WTC11 (cell line): ENCODE data around the gene VAC14. TPM values are rescaled to one million over a fixed set of nuclear protein-coding genes. Genes with fewer than 3 reads are reported as not detected.
"Not testable (repeated sequence)": the region's sequence is repeated elsewhere in the genome, so short reads cannot be mapped to it uniquely, and the experiment has no call there.

Experiments
- ATAC-seq: fragments of 200-7000 bp; cut with Tn5 transposase; 2 replicates; pipeline ENCODE4 v1.10.0; 2021; ENCODE audit warnings: mild to moderate bottlenecking, moderate library complexity
- CTCF ChIA-PET: fragments of 300-600 bp; sonication (Branson Sonifier 250); formaldehyde crosslinking; loops from one replicate; lab custom pipeline; 2021; ENCODE audit warnings: antibody characterized with exemption; lab: Charles Lee
- POLR2A ChIA-PET: fragments of 350-600 bp; sonication (Branson Sonifier 250); formaldehyde crosslinking; loops from one replicate; lab custom pipeline; 2021; ENCODE audit warnings: antibody characterized with exemption; lab: Charles Lee
- DNase-seq: peaks from one replicate; pipeline ENCODE4 v3.0.0; 2021; ENCODE audit warnings: low spot score
- H3K27ac Mint-ChIP-seq: 2 replicates; pipeline ENCODE4 v1.8.0; 2021; ENCODE audit warnings: mixed read lengths
- H3K27me3 Mint-ChIP-seq: 2 replicates; pipeline ENCODE4 v1.8.0; 2021; ENCODE audit warnings: low read depth, mild to moderate bottlenecking, moderate library complexity, mixed read lengths
- H3K36me3 Mint-ChIP-seq: 2 replicates; pipeline ENCODE4 v1.8.0; 2021; ENCODE audit warnings: mixed read lengths
- H3K4me1 Mint-ChIP-seq: 2 replicates; pipeline ENCODE4 v1.8.0; 2022; ENCODE audit warnings: mixed read lengths
- H3K4me3 Mint-ChIP-seq: 2 replicates; pipeline ENCODE4 v1.8.0; 2021; ENCODE audit warnings: mild to moderate bottlenecking, moderate library complexity, mixed read lengths
- H3K9me3 Mint-ChIP-seq: 2 replicates; pipeline ENCODE4 v1.8.0; 2021; ENCODE audit warnings: mixed read lengths
- CREM ChIP-seq: sonication (generic); formaldehyde crosslinking; IDR thresholded peaks from 2 replicates; pipeline ENCODE4 v1.8.1; 2022; ENCODE audit warnings: mild to moderate bottlenecking, missing genetic modification reagents, moderate library complexity
- CTCF ChIP-seq: fragments of 200-600 bp; IDR thresholded peaks from 2 replicates; pipeline ENCODE4 v1.8.0; 2022; ENCODE audit warnings: antibody characterized with exemption
- EMX1 ChIP-seq: fragments of 250-450 bp; sonication (Bioruptor Pico); IDR thresholded peaks from 2 replicates; pipeline ENCODE4 v1.8.0; 2021; ENCODE audit warnings: mild to moderate bottlenecking
- ERG ChIP-seq: fragments of 250-450 bp; sonication (Bioruptor Pico); IDR thresholded peaks from 2 replicates; pipeline ENCODE4 v1.8.0; 2021; ENCODE audit warnings: mild to moderate bottlenecking
- FOXJ3 ChIP-seq: sonication (generic); formaldehyde crosslinking; IDR thresholded peaks from 2 replicates; pipeline ENCODE4 v1.9.0; 2021; ENCODE audit warnings: missing genetic modification reagents, mild to moderate bottlenecking, borderline replicate concordance
- HMGXB4 ChIP-seq: sonication (generic); formaldehyde crosslinking; IDR thresholded peaks from 2 replicates; pipeline ENCODE4 v1.8.1; 2023; ENCODE audit warnings: mild to moderate bottlenecking, moderate library complexity, missing genetic modification reagents
- MYBL2 ChIP-seq: sonication (generic); formaldehyde crosslinking; IDR thresholded peaks from 2 replicates; pipeline ENCODE4 v1.8.1; 2023; ENCODE audit warnings: mild to moderate bottlenecking, moderate library complexity, missing genetic modification reagents
- NFE2L1 ChIP-seq: sonication (generic); formaldehyde crosslinking; IDR thresholded peaks from 2 replicates; pipeline ENCODE4 v1.8.1; 2023; ENCODE audit warnings: missing genetic modification reagents
- NFYB ChIP-seq: sonication (generic); formaldehyde crosslinking; conservative IDR thresholded peaks from 2 replicates; pipeline ENCODE4 v1.8.0; 2022; ENCODE audit warnings: low read depth, missing genetic modification reagents
- NR1H2 ChIP-seq: sonication (generic); formaldehyde crosslinking; IDR thresholded peaks from 2 replicates; pipeline ENCODE4 v1.9.0; 2021; ENCODE audit warnings: mild to moderate bottlenecking, moderate library complexity, missing genetic modification reagents
- OVOL2 ChIP-seq: fragments of 250-450 bp; sonication (Bioruptor Pico); IDR thresholded peaks from 2 replicates; pipeline ENCODE4 v1.9.0; 2021; ENCODE audit warnings: mild to moderate bottlenecking, borderline replicate concordance
- RORB ChIP-seq: fragments of 250-450 bp; sonication (Bioruptor Pico); IDR thresholded peaks from 2 replicates; pipeline ENCODE4 v1.9.0; 2021; ENCODE audit warnings: mild to moderate bottlenecking
- SMAD3 ChIP-seq: sonication (generic); formaldehyde crosslinking; IDR thresholded peaks from 2 replicates; pipeline ENCODE4 v1.8.0; 2022; ENCODE audit warnings: missing genetic modification reagents, mild to moderate bottlenecking, borderline replicate concordance
- STAT6 ChIP-seq: sonication (generic); formaldehyde crosslinking; conservative IDR thresholded peaks from 2 replicates; pipeline ENCODE4 v1.8.1; 2023; ENCODE audit warnings: mild to moderate bottlenecking, low read depth, missing genetic modification reagents, moderate library complexity
- TEAD4 ChIP-seq: sonication (generic); formaldehyde crosslinking; IDR thresholded peaks from 2 replicates; pipeline ENCODE4 v1.8.0; 2022; ENCODE audit warnings: mild to moderate bottlenecking, missing genetic modification reagents
- USF1 ChIP-seq: sonication (generic); formaldehyde crosslinking; IDR thresholded peaks from 2 replicates; pipeline ENCODE4 v1.8.0; 2022; ENCODE audit warnings: mild to moderate bottlenecking, missing genetic modification reagents
- ZNF263 ChIP-seq: sonication (generic); formaldehyde crosslinking; IDR thresholded peaks from 2 replicates; pipeline ENCODE4 v1.8.1; 2022; ENCODE audit warnings: low read depth, mild to moderate bottlenecking, moderate library complexity, missing genetic modification reagents
- ZNF317 ChIP-seq: sonication (generic); formaldehyde crosslinking; IDR thresholded peaks from 2 replicates; pipeline ENCODE4 v1.8.1; 2023; ENCODE audit warnings: low read depth, mild to moderate bottlenecking, moderate library complexity, missing genetic modification reagents, borderline replicate concordance
- ZNF671 ChIP-seq: fragments of 250-450 bp; sonication (Bioruptor Pico); IDR thresholded peaks from 2 replicates; pipeline ENCODE4 v1.8.0; 2021; ENCODE audit warnings: mild to moderate bottlenecking
- total RNA-seq: library from RNA; stranded (reverse); gene quantifications from 3 replicates; pipeline ENCODE4 v1.2.3, GENCODE V29; 2021

VAC14 gene
- total RNA-seq, 1 experiment from 2014 or later, result 60.1 TPM

GRCh38 chr16:70742967-70743366 lies 58.0 kb downstream of the VAC14 start:
- ChIA-PET CTCF (interaction anchor here (1.4 kb wide), 1 partner anchor 61 kb away, joined by 3 read pairs; no protein-coding TSS in a partner anchor), POLR2A (interaction anchor here (0.5 kb wide), 1 partner anchor 791 kb away, joined by 5 read pairs; no protein-coding TSS in a partner anchor)
- ATAC-seq, H3K4me1 Mint-ChIP-seq, H3K4me3 Mint-ChIP-seq, H3K27me3 Mint-ChIP-seq, DNase-seq, H3K27ac Mint-ChIP-seq, H3K9me3 Mint-ChIP-seq: not testable (repeated sequence)
- H3K36me3 Mint-ChIP-seq, result peaks cover 19% of the 10 kb centered on the region
- TF ChIP-seq NFYB (CRISPR knock-in tag), result peak; percentile 49

- DNase-seq, result no peak
- no peak for TF ChIP-seq NFE2L1 (CRISPR knock-in tag)
- TF ChIP-seq RORB (CRISPR knock-in tag), result no peak
- no peak for TF ChIP-seq MYBL2 (CRISPR knock-in tag)
- TF ChIP-seq STAT6, result no peak
- no peak for TF ChIP-seq CREM (CRISPR knock-in tag)
- no peak for TF ChIP-seq CTCF
- TF ChIP-seq ZNF263 (CRISPR knock-in tag), result no peak
- no peak for TF ChIP-seq TEAD4 (CRISPR knock-in tag)
- no peak for TF ChIP-seq HMGXB4 (CRISPR knock-in tag)
- no peak for TF ChIP-seq ZNF671
- TF ChIP-seq OVOL2, result no peak
- no peak for TF ChIP-seq ERG
- TF ChIP-seq FOXJ3, result no peak
- TF ChIP-seq ZNF317 (CRISPR knock-in tag), result no peak
- TF ChIP-seq SMAD3 (CRISPR knock-in tag), result no peak
- TF ChIP-seq NR1H2 (CRISPR knock-in tag), result no peak
- no peak for TF ChIP-seq EMX1 (CRISPR knock-in tag)
- TF ChIP-seq USF1 (CRISPR knock-in tag), result no peak
- Mint-ChIP-seq H3K36me3 (peaks cover 19% of the 10 kb centered on the region), H3K4me1 (peaks cover 10% of the 10 kb centered on the region), H3K27ac (no peak overlapping the region), H3K4me3 (no peak overlapping the region), H3K9me3 (peaks cover 9% of the 10 kb centered on the region), H3K27me3 (no peaks in the 10 kb centered on the region)
- ChIA-PET CTCF (interaction anchor here (1.2 to 1.3 kb wide), 2 partner anchors 29 to 59 kb away, joined by 3 to 5 read pairs; no protein-coding TSS in a partner anchor), POLR2A (no interaction called here)
- no peak for ATAC-seq
Measured at GRCh38 chr16:70741783-70742125, 59.2 kb downstream of the VAC14 start.
